ENCODE data around the gene ARHGAP11A.
"Not testable (repeated sequence)": the region's sequence is repeated elsewhere in the genome, so short reads cannot be mapped to it uniquely, and the experiment has no call there.

ARHGAP11A gene

DNA sequence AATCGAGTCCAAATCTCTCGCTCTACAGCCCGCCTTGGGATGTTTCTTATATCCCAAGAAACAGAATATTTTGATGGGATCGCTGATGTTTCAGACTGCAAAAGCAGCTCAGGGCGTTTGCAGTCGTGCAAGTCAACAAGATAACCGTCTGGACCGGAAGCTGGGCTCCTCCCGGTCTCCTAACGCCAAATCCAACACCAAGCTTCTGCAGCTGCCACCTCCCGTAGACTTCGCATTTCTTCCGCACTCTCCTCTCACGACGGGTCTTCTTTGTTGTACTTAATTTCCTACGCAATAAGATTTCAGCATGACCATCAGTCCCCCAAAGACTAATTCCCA lies 623 bp upstream of the ARHGAP11A start:
- peak overlapping the region; percentile 60 for H3K4me3 ChIP-seq (ENCODE audit: insufficient read depth, low read length, poor library complexity, severe bottlenecking)

DNA sequence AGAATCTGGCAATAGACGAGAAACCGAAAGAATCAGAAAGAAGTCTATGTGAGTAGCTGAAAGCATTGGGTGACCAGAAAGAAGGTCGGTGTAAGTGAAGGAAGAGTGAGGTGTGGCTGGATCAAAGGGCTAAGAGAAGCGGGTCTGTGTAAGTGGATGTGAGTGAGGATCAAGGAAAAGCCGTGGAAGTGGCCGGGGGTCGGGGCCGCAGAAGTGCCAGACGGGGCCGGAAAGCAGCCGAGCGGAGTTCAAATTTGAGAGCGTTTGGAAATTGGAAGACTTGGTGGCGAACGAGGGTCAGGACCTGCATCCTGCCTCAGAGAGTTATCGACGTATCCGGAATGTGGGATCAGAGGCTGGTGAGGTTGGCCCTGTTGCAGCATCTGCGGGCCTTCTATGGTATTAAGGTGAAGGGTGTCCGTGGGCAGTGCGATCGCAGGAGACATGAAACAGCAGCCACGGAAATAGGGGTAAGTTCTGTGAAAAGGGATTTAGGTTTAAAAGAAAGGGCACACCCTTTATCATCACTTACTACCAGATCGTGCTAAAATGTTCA lies 645 bp downstream of the ARHGAP11A start:
- not testable (repeated sequence) for H2AFZ ChIP-seq (ENCODE audit: low read depth, low read length, severe bottlenecking); H3K36me3 ChIP-seq (ENCODE audit: low read length)
- H3K79me2 ChIP-seq (ENCODE audit: insufficient read depth, low read length), result peaks cover 42% of the 10 kb centered on the region

More for the DNA sequence above, 623 bp upstream of the ARHGAP11A start:
- H3K27me3 ChIP-seq (ENCODE audit: low read length); H3K9me2 ChIP-seq (replicated peaks; ENCODE audit: insufficient read depth, low read length); H3F3A ChIP-seq (ENCODE audit: insufficient read depth); H3K36me3 ChIP-seq (ENCODE audit: low read length); H4K20me1 ChIP-seq (ENCODE audit: low read depth, low read length); H3K9me3 ChIP-seq (ENCODE audit: insufficient read depth, low read length); H2AFZ ChIP-seq (ENCODE audit: low read depth, low read length, severe bottlenecking): not testable (repeated sequence)
- Histone ChIP-seq H3K79me2 (ENCODE audit: insufficient read depth, low read length) (peaks cover 39% of the 10 kb centered on the region), H3K4me2 (ENCODE audit: low read depth, low read length, poor library complexity, severe bottlenecking) (peak overlapping the region; percentile 61), H3K9ac (ENCODE audit: low read length) (peak overlapping the region; percentile 77), H3K27ac (ENCODE audit: low read depth, low read length) (peak overlapping the region; percentile 80)

DNA sequence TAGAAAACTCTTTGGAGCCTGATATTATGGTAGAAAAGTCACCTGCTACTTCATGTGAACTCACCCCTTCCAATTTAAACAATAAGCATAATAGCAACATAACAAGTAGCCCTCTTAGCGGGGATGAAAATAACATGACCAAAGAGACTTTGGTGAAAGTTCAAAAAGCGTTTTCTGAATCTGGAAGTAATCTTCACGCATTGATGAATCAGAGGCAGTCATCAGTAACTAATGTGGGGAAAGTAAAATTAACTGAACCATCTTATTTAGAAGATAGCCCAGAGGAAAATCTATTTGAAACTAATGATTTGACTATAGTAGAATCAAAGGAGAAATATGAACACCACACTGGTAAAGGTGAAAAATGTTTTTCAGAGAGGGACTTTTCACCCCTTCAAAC lies 21.1 kb downstream of the ARHGAP11A start:
- no peak overlapping the region for H3K4me3 ChIP-seq (ENCODE audit: insufficient read depth, low read length, poor library complexity, severe bottlenecking)
- H3K79me2 ChIP-seq (ENCODE audit: insufficient read depth, low read length), result 0 out of 2 replicates have a peak, but pooled peaks cover 31% of the 10 kb centered on the region
- peaks cover 74% of the 10 kb centered on the region for H3K36me3 ChIP-seq (ENCODE audit: low read length)
- H3K9me3 ChIP-seq (ENCODE audit: insufficient read depth, low read length), result no peaks in the 10 kb centered on the region
- H2AFZ ChIP-seq (ENCODE audit: low read depth, low read length, severe bottlenecking), result no peak overlapping the region
- no peak overlapping the region for H3K27ac ChIP-seq (ENCODE audit: low read depth, low read length)
- H3F3A ChIP-seq (ENCODE audit: insufficient read depth), result peaks cover 46% of the 10 kb centered on the region
- H3K9me2 ChIP-seq (replicated peaks; ENCODE audit: insufficient read depth, low read length), result no peaks in the 10 kb centered on the region
- H3K27me3 ChIP-seq (ENCODE audit: low read length), result no peaks in the 10 kb centered on the region
- no peak overlapping the region for H3K9ac ChIP-seq (ENCODE audit: low read length)
- peaks cover 11% of the 10 kb centered on the region; the same call in 1 of the 2 replicates for H4K20me1 ChIP-seq (ENCODE audit: low read depth, low read length)
- TF ChIP-seq, protein P1, sequence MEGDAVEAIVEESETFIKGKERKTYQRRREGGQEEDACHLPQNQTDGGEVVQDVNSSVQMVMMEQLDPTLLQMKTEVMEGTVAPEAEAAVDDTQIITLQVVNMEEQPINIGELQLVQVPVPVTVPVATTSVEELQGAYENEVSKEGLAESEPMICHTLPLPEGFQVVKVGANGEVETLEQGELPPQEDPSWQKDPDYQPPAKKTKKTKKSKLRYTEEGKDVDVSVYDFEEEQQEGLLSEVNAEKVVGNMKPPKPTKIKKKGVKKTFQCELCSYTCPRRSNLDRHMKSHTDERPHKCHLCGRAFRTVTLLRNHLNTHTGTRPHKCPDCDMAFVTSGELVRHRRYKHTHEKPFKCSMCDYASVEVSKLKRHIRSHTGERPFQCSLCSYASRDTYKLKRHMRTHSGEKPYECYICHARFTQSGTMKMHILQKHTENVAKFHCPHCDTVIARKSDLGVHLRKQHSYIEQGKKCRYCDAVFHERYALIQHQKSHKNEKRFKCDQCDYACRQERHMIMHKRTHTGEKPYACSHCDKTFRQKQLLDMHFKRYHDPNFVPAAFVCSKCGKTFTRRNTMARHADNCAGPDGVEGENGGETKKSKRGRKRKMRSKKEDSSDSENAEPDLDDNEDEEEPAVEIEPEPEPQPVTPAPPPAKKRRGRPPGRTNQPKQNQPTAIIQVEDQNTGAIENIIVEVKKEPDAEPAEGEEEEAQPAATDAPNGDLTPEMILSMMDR (IDR thresholded peaks at IDR 0.05; ENCODE audit: insufficient read depth, low read length, poor library complexity, severe bottlenecking), result no peak
- no peak for TF ChIP-seq EZH2phosphoT487 (conservative IDR thresholded peaks at IDR 0.05; ENCODE audit: low read length)
- no peak overlapping the region for H3K4me2 ChIP-seq (ENCODE audit: low read depth, low read length, poor library complexity, severe bottlenecking)

More for the DNA sequence above, 645 bp downstream of the ARHGAP11A start:
- H3K9me3 ChIP-seq (ENCODE audit: insufficient read depth, low read length); H3F3A ChIP-seq (ENCODE audit: insufficient read depth); H3K9me2 ChIP-seq (replicated peaks; ENCODE audit: insufficient read depth, low read length); H4K20me1 ChIP-seq (ENCODE audit: low read depth, low read length); H3K27me3 ChIP-seq (ENCODE audit: low read length): not testable (repeated sequence)
- H3K27ac ChIP-seq (ENCODE audit: low read depth, low read length), result peak overlapping the region; percentile 80
- H3K9ac ChIP-seq (ENCODE audit: low read length), result peak overlapping the region; percentile 77
- H3K4me2 ChIP-seq (ENCODE audit: low read depth, low read length, poor library complexity, severe bottlenecking), result peak overlapping the region; percentile 84
- H3K4me3 ChIP-seq (ENCODE audit: insufficient read depth, low read length, poor library complexity, severe bottlenecking), result peak overlapping the region; percentile 65

DNA sequence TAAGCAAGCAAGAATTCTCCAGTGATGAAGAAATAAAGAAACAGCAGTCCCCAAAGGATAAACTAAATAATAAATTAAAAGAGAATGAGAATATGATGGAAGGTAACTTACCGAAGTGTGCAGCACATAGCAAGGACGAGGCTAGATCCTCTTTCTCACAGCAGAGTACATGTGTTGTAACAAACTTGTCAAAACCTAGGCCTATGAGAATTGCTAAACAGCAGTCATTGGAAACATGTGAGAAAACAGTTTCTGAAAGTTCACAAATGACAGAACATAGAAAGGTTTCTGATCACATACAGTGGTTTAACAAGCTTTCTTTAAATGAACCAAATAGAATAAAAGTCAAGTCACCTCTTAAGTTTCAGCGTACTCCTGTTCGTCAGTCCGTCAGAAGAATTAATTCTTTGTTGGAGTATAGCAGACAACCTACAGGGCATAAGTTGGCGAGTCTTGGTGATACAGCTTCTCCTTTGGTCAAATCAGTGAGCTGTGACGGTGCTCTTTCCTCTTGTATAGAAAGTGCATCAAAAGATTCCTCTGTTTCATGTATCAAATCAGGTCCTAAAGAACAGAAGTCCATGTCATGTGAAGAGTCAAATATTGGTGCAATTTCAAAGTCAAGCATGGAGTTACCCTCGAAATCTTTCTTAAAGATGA lies 21.7 kb downstream of the ARHGAP11A start:
- Histone ChIP-seq H2AFZ (ENCODE audit: low read depth, low read length, severe bottlenecking) (no peak overlapping the region), H3K9ac (ENCODE audit: low read length) (no peak overlapping the region), H3K27ac (ENCODE audit: low read depth, low read length) (no peak overlapping the region), H3K4me3 (ENCODE audit: insufficient read depth, low read length, poor library complexity, severe bottlenecking) (no peak overlapping the region), H3K79me2 (ENCODE audit: insufficient read depth, low read length) (0 out of 2 replicates have a peak, but pooled peaks cover 31% of the 10 kb centered on the region), H4K20me1 (ENCODE audit: low read depth, low read length) (peaks cover 11% of the 10 kb centered on the region; the same call in 1 of the 2 replicates), H3K27me3 (ENCODE audit: low read length) (no peaks in the 10 kb centered on the region), H3K9me2 (replicated peaks; ENCODE audit: insufficient read depth, low read length) (no peaks in the 10 kb centered on the region), H3K9me3 (ENCODE audit: insufficient read depth, low read length) (no peaks in the 10 kb centered on the region), H3F3A (ENCODE audit: insufficient read depth) (peaks cover 46% of the 10 kb centered on the region), H3K4me2 (ENCODE audit: low read depth, low read length, poor library complexity, severe bottlenecking) (no peak overlapping the region), H3K36me3 (ENCODE audit: low read length) (peaks cover 74% of the 10 kb centered on the region)
- no peak for TF ChIP-seq EZH2phosphoT487 (conservative IDR thresholded peaks at IDR 0.05; ENCODE audit: low read length)
- TF ChIP-seq, protein P1 (IDR thresholded peaks at IDR 0.05; ENCODE audit: insufficient read depth, low read length, poor library complexity, severe bottlenecking), result no peak
